HG02885 (cell line): ENCODE data around the gene DOCK6.
"Not testable (repeated sequence)": the region's sequence is repeated elsewhere in the genome, so short reads cannot be mapped to it uniquely, and the experiment has no call there.

Experiments used
- ATAC-seq: cut with Tn5 transposase; IDR thresholded peaks from one replicate; pipeline ENCODE4 v1.9.1; 2021; ENCODE audit warnings: mild to moderate bottlenecking; ENCODE audit not compliant: unreplicated experiment, poor library complexity

The DOCK6 gene

DNA sequence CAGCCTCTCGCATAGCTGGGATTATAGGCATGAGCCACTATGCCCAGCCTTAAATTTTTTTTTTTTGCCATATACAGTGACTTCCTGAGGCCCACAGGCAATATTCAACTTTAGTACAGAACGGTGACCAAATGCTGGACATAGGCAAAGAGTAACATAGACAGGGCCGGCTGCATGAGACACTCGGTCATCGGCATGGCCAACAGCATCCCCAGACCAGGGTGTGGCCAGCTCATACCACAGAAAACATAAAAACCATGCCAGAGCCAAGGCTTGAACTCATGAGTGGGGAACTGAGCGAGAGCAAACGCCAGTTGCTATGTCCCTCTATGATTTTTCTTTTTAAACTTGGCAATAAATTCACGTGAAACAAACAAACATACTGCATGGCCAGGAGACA is 82.0 kb downstream of the DOCK6 start:
- no peak for ATAC-seq

DNA sequence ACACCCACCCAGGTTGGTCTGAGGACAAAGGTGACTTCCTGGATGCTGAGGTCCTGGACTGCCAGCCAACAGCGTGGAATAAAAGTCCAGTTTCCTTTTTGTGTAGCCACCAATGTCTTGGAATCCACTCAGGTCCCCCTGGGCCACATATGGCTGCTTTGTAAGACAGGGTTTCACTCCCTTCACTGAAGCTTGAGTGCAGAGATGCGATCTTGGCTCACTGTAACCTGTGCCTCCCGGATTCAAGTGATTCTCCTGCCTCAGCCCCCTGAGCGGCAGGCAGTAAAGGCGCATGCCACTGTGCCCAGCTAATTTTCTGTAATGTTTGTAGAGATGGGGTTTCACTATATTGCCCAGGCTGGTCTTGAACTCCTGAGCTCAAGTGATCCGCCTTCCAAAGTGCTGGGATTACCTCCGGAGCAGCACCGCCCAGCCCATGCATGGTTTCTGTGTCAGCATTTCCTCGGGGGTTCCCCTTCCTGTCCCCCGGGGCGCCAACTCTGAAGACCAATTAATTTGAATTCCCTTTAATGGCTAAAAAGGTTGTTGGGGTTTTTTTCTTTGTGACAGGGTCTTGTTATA is 82.5 kb downstream of the DOCK6 start:
- no peak for ATAC-seq

DNA sequence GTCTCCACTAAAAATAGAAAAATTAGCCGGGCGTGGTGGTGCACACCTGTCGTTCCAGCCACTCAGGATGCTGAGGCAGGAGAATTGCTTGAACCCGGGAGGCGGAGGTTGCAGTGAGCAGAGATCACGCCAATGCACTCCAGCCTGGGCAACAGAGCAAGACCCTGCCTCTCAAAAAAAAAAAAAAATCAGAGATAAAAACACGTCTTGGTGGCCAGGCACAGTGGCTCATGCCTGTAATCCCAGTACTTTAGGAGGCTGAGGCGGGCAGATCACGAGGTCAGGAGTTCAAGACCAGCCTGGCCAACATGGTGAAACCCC is 83.2 kb downstream of the DOCK6 start:
- not testable (repeated sequence) for ATAC-seq

DNA sequence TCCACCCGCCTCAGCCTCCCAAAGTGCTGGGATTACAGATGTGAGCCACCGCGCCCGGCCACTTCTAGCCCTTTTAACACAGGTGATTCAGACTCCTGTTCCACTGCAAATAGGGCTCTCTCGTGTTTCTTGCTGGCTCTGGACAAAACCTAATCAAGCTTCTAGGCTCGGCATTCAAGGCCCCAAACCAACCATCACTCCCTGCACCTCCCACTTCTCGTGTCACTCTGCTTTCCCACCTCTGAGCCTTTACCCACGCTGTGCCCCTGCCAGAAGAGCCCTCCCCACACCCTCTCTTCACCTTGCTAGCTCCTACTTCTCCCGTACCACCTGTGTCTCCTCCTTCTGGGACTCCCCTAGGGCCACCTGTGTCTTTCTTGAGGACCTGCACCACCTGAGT is 84.7 kb downstream of the DOCK6 start:
- ATAC-seq, result no peak

DNA sequence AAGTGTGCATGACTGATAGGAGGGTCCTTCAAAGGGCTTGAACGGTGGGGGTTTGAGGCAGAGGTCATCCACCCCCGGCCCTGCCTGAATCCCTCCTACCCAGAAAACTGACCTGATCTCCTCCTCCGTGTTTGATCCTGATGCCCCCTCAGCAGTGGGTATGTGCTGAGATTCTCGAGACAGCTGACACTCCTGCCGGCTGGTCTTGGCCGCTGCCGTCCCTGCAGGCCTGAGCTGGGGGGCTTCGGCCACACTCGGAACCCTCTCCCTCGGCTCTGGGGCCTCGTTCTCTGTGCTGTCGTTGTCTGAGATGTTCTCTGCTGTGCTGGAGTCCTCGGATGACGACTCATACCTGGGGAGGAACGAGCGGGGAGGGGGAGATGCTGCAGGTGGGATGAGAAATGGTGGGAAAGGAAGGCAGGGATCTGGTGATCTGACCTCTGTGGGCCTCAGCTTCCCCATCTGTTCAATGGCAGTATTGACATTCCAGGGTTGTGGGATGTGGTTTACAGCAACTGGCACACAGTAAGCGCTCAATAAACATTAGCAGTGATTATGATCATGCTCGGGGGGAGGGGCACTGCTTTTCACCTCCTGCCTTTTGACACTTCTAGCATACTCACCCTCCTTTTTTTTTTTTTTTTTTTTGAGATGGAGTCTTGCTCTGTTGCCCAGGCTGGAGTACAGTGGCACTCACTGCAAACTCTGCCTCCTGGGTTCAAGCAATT is 85.7 kb downstream of the DOCK6 start:
- no peak for ATAC-seq

DNA sequence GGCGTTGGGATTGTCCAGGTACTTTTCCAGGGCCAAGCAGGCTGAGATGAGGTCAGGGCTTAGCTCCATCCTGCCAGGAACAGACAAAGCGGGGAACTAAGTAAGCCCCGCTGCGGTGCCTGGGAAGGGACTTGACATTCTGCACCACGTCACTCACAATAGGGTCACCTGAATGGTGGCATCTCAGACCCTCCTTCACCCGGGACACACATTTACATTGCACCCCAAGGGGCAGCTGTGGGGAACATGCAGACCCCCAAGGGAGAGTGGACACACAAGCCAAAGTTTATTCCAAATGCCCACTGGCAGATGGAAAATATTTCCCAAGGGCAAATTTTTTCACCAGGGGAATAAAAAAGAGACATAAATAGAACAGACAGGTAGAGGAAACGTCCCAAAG is 86.4 kb downstream of the DOCK6 start:
- no peak for ATAC-seq

DNA sequence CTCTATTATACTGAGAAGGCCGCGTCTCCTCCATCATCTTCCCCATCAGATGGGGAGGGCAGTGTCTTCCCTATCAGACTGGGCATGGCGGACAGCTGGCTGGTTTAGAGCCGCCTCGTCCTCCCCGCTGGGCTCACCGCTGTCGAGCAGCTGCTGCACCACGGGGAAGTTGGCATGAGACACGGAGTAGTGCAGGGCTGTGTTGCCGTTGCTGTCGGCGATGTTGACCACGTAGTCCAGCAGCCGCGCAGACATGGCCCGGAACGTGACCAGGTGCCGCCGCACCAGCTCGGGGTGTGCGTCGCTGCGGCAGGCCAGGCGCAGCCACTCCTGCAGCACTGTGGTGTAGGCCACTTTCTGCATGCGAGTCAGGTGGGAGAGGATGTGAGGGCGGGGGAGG is 88.0 kb downstream of the DOCK6 start:
- no peak for ATAC-seq

DNA sequence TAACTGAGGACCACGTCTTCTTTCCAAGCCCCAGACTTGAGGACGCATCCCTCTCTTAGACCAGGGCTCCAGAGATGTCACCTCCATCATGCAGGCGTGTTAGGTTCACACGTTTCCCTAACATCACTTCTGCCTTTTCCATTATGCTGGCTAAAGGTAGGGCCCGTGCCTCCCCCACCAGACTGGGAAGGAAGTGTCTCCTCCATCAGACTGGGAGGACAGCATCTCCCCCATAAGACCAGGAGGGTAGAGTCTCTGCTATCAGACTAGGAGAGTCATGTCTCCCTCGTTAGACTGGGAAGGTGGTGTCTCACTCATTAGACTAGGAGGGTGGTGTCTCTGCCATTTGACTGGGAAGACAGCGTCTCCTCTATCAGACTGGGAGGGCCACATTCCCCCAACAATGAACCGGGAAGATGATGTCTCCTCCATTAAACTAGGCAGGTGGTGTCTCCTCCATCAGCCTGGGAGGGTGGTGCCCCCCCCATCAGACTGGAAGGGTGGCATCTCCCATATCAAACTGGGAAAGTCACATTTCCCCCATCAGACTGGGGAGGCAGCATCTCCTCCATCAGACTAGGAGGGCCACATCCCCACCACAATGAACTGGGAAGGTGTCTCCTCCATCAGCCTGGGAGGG is 88.7 kb downstream of the DOCK6 start:
- no peak for ATAC-seq

DNA sequence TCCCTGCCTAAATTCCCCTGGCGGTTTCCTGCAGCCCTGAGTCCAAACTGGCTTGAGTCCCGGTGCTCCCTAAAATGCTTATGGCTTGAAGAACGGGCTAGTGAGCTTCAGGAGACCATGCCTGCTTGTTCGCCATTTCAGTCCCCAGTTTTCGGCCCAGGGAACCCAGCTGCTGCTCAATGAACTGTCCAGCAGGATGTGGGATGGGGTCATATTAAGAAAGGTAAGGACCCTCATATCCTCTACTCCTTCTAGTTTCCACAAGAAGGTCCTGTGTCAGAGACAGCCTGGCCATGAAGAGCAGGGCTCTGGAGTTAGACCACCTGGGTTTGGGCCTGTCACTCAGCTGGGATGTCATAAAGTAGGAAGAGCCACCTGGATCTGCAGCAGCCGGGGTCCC is 89.7 kb downstream of the DOCK6 start:
- no peak for ATAC-seq

DNA sequence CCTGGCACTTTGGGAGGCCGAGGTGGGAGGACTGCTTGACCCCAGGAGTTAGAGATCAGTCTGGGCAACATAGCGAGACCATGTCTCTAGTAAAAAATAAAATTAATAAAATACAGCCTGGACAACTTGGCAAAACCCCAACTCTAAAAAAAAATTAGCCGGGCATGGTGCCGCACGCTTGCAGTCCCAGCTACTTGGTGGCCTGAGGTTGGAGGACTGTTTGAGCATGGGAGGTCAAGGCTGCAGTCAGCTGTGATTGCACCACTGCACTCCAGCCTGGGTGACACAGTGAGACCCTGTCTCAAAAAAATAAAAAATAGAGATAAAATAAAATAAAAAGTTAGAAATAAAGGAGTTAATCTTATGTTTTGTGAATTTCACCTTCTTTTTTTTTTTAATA is 91.2 kb downstream of the DOCK6 start:
- ATAC-seq, result no peak

DNA sequence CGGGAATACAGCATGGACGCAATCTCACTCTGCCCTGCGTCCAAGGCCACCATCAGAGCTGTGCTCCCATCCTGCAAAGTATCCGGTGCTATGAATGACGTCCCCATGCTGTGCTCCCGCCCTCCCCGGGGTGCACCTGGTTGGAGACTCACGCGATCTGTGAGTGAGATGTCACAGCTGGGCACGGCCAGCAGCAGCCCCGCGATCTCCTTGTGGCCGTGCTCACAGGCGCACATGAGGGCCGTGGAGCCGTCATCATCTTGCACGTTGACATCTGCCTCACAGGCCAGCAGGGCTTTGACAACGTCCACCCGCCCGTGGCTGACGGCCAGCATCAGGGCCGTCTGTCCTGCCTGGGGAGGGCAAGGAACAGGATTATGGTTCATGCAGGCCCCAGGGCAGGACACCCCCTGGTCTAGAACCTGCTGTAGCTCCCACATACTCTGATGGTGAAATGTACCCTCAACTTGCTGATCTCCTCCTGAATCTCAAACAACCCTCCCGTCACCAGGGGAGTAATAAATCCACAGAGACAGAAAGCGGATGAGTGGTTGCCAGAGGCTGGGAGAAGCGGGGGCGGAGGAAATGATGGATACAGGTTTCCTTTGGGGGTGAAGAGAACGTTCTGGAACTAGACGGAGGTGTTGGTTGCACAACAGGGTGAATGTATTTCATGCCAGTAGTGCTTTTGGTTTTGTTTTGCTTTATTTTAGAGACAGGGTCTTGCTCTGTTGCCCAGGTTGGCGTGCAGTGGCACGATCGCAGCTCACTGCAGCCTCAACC is 92.2 kb downstream of the DOCK6 start:
- ATAC-seq, result no peak

DNA sequence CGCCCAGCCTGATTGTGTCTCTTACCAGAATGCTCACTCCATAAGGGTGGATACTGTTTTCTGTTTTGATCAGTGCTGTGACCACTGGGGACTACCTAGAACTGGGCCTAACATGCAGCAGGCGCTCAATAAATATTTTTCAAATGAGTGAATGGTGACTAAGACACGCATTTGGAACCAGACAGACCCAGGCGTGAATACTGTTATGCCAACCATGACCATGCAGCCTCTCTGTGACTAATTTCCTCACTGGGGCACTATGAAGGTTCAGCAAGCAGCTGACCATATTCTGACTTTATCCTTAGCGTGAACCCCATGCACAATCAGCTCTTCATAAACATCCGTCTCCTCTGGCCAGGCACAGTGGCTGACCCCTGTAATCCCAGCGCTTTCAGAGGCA is 93.8 kb downstream of the DOCK6 start:
- no peak for ATAC-seq

DNA sequence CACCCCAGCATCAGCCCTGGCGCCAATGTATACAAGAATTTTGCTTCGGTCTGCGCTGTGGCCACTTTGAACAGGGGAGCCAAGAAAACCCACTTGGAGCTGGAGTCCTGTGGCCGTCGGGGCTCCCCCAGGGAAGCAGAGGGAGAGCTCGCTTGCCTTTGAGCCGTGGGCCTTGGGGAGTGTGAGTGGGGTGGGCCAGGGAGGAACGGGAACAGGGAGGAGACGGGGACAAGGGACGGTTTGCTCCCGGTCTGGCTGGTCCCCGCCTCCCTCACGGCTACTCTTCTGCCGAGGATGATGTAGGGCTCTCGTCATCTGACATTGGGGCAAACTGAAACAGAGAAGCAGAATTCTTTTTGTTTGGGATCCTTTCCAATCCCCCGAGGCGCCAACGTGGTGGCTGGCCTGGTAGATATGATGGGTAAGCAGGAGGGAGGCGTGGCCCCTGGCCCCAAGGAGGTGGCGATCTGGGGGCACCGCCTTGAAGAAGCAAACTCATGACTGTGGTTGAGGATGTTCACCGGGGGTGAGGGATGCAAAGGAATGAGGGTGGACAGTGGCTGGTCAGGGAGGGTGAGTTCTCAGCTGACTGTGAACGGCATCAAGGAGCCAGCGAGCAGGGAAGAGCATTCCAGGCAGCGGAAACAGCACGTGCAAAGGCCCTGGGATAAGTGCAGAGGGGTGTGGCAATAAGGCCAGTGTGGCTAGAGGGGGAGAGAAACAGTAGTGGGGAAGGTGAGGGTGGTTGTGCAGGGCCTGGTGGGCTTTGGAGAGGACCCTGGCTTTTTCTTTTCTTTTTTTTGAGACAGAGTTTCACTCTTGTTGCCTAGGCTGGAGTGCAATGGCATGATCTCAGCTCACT is 95.8 kb downstream of the DOCK6 start:
- no peak for ATAC-seq

DNA sequence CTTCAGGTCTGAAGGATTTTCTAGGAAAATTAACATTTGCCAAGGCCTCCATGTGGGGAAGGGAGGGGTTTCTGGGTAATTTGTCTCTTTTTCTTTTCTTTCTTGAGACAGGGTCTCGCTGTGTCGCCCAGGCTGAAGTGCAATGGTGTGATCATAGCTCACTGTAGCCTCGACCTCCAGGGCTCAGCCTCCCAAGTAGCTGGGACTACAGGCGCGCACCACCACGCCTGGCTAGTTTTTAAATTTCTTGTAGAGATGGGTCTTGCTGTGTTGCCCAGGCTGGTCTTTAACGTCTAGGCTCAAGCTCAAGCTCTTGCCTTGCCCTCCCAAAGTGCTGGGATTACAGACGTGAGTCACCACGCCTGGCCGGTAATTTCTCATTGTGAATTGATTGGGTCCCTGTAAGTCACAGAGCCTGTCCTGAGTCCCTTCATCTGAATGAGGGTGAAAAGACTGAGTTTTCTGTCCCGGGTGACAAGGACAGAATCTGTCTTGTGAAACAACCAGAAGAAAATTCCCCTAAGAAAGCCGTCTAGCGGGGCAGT is 96.8 kb downstream of the DOCK6 start:
- no peak for ATAC-seq

DNA sequence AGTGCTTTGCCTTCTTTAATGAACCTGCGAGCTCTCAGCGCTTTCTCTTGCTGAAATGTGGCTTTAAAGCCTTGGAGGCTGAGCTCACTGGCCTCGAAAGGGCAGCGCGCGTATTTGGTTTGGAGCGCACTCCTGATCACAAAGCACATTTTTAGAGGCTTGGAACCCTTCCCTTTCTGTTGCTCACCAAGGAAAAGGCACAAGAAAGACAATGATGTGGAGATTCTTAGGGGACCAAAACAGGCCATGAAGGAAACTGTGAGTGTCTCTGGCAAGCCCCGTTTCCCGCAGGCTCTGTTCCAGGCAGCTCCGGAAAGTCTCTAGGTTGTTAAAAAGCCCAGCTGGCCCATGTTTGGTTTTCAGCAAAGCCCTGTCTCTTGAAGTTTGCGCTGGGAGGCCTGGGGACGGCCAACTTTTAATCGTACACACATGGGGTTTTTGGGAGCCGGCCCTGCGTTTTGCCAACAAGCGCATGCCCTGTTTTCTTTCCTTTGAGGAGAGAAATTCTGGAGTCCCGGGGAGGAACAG is 97.4 kb downstream of the DOCK6 start:
- ATAC-seq, result no peak

DNA sequence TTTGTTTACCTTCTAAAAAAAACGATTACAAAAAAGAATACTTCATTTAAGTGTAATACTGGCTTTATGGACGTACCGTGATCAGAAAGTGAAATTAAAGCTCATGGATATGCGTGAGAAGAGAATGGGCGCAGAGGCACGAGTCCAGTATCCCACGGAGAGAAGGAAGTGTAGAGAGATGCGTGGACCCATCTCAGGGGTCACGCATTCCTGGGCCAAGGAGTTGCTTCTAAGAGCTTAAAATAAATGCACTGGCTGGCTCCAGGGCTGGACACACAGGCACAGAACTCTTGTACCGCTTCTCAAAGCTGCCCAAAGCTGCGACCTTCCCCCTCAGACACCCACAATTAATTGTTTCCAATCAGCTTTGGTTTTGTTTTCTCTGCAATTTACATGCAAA is 98.0 kb downstream of the DOCK6 start:
- ATAC-seq, result no peak

DNA sequence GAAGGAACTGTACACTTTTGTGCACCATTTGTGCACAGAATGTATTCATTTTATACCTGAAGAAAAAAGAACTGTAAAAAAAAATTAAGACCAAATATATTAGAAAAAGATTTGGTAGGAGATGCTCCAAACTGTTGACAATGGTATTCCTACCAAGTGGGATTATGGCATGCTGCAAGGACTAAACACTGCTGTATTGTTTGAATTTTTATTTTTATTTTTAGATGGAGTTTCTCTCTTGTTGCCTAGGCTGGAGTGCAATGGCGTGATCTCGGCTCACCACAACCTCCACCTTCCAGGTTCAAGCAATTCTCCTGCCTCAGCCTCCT is 101.9 kb downstream of the DOCK6 start:
- ATAC-seq, result not testable (repeated sequence)

DNA sequence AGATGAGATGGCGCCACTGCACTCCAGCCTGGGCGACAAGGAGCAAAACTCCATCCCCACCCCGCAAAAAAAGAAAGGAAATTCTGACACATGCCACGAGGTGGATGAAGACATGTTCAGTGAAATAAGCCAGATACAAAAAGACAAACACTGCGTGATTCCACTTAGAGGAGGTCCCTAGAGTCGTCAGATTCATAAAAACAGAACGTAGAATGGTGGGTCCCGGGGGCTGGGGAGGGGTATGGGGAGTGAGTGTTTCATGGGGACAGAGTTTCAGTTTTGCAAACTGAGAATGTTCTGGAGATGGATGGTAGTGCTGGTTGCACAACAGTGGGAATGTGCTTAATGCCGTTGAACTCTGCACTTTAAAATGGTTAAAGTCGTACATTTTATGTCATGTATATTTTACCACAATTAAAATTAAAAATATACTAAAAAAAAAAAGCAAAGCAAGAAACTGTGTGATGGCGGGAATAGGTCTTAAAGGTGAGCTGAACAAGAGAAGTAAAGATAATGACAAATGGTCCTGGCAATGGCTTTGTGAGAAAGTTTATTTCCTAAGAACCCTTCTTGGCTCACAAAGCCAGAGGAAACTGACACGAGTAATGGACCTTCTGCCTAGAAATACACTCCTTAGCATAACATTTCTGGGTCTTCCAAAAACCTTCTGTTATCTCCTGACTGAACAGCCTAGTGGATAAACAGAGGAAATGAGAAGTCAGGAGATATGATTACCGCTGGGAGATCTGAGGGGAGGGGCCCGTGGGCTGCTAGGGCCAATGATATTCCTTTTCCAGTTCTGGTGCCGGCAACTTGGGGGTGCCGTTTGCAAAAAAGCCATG is 102.5 kb downstream of the DOCK6 start:
- no peak for ATAC-seq
